HEK293T (cell line): ENCODE data around the gene MAPK7.

Experiments used
- ELF4 ChIP-seq: fragments of 450-650 bp; IDR thresholded peaks from 2 replicates; pipeline ENCODE4 v1.6.1; 2017; ENCODE audit warnings: antibody characterized with exemption
- FOXA1 ChIP-seq: fragments of 450-650 bp; IDR thresholded peaks from 2 replicates; pipeline ENCODE4 v1.6.1; 2016; ENCODE audit warnings: mild to moderate bottlenecking
- FOXK2 ChIP-seq: fragments of 450-650 bp; IDR thresholded peaks from 2 replicates; pipeline ENCODE4 v1.6.1; 2016; ENCODE audit warnings: mild to moderate bottlenecking
- HDGF ChIP-seq: fragments of 450-650 bp; IDR thresholded peaks from 2 replicates; pipeline ENCODE4 v1.6.1; 2017; ENCODE audit warnings: antibody characterized with exemption, borderline replicate concordance
- TARDBP ChIP-seq: fragments of 450-650 bp; IDR thresholded peaks from 2 replicates; pipeline ENCODE4 v1.6.1; 2016

- TF ChIP-seq FOXK2, result no peak
- TF ChIP-seq ELF4, result no peak
- no peak for TF ChIP-seq TARDBP
- TF ChIP-seq FOXA1, result no peak
- TF ChIP-seq HDGF, result no peak
Measured at GRCh38 chr17:19332371-19333131, 45.7 kb upstream of the MAPK7 start.
